Bone marrow (tissue), 2 donors: ENCODE results near the gene CYTIP.
"Not testable (repeated sequence)": the region's sequence is repeated elsewhere in the genome, so short reads cannot be mapped to it uniquely, and the experiment has no call there.

Experiments used
- DNase-seq, 2 donors: peaks; one replicate each; lab custom pipeline; 2025; lab: John Stamatoyannopoulos, UW

The CYTIP gene

DNA sequence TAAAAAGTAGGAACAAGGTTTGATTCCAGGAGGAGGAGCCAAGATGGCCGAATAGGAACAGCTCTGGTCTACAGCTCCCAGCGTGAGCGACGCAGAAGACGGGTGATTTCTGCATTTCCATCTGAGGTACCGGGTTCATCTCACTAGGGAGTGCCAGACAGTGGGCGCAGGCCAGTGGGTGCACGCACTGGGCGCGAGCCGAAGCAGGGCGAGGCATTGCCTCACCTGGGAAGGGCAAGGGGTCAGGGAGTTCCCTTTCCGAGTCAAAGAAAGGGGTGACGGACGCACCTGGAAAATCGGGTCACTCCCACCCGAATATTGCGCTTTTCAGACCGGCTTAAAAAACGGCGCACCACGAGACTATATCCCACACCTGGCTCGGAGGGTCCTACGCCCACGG is 75.4 kb downstream of the CYTIP start:
- DNase-seq = not testable (repeated sequence)

DNA sequence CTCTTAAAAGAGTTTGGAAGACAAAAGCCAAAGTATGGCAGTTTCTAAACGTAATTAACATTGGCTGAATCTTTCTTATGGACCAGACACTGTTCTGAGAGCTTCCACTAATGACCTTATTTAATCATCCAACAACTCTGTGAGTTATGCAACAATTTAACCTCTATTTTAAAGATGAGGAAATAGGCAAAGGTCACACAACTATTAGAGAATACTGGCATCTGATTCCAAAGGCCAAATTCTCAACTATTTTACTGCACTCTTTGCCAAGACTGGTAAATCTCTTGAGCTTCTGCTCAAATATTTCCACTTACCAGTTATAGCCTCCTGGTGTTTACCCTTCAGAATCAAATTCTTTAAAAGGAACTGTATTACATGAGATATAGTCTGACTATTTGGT is 76.2 kb downstream of the CYTIP start:
- no peak for DNase-seq
